SU-DHL-6 (cell line): Measurements from ENCODE around the gene HAT1.

Experiments used
- EZH2phosphoT487 ChIP-seq: fragments of 200-600 bp; sonication (generic), shearing (Covaris generic); conservative IDR thresholded peaks from 2 replicates; pipeline ENCODE4 v1.6.1; 2018; ENCODE audit warnings: mild to moderate bottlenecking, antibody characterized with exemption, low read length, moderate library complexity, mixed read lengths
- TF ChIP-seq, protein P1 (sequence below): fragments of 200-600 bp; sonication (generic); IDR thresholded peaks from one replicate; pipeline ENCODE4 v1.5.1; 2017; ENCODE audit warnings: antibody characterized with exemption, mild to moderate bottlenecking, low read length, moderate library complexity; ENCODE audit not compliant: insufficient read depth, poor library complexity, severe bottlenecking

- TF ChIP-seq, protein P1, sequence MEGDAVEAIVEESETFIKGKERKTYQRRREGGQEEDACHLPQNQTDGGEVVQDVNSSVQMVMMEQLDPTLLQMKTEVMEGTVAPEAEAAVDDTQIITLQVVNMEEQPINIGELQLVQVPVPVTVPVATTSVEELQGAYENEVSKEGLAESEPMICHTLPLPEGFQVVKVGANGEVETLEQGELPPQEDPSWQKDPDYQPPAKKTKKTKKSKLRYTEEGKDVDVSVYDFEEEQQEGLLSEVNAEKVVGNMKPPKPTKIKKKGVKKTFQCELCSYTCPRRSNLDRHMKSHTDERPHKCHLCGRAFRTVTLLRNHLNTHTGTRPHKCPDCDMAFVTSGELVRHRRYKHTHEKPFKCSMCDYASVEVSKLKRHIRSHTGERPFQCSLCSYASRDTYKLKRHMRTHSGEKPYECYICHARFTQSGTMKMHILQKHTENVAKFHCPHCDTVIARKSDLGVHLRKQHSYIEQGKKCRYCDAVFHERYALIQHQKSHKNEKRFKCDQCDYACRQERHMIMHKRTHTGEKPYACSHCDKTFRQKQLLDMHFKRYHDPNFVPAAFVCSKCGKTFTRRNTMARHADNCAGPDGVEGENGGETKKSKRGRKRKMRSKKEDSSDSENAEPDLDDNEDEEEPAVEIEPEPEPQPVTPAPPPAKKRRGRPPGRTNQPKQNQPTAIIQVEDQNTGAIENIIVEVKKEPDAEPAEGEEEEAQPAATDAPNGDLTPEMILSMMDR, result no peak
- no peak for TF ChIP-seq EZH2phosphoT487
Observed at GRCh38 chr2:171968509-171968908, 46.2 kb downstream of the HAT1 start.
